ENCODE measurements around the gene CDCP1.

Gene CDCP1

DNA sequence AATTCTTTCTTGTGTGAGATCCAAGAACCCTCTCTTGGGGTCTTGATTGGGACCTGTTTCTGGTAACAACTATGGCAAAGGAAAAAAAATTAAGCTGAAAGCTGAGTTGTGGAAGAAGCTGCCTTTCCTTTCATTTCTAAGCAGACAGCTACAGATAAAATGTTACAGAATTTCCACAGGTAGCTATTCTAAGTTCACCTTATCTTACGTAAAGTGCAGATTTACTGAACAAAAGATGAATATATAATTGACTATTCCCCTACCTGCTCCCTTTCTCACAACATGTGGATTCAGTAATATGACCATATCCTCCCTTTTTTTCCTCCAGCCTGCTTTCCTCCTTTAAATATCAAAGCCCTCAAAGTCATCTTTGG lies 83.5 kb downstream of the CDCP1 start:
- H3K36me3 ChIP-seq (ENCODE audit: low read length) = no peaks in the 10 kb centered on the region
- no peaks in the 10 kb centered on the region for H4K20me1 ChIP-seq (ENCODE audit: low read depth, low read length)
- H3K79me2 ChIP-seq (ENCODE audit: insufficient read depth, low read length) = no peaks in the 10 kb centered on the region
- no peak overlapping the region for H3K27ac ChIP-seq (ENCODE audit: low read depth, low read length)
- no peaks in the 10 kb centered on the region for H3F3A ChIP-seq (ENCODE audit: insufficient read depth)
- H3K4me2 ChIP-seq (ENCODE audit: low read depth, low read length, poor library complexity, severe bottlenecking) = no peak overlapping the region
- no peaks in the 10 kb centered on the region for H3K9me3 ChIP-seq (ENCODE audit: insufficient read depth, low read length)
- H3K9me2 ChIP-seq (replicated peaks; ENCODE audit: insufficient read depth, low read length) = no peaks in the 10 kb centered on the region
- no peak overlapping the region for H2AFZ ChIP-seq (ENCODE audit: low read depth, low read length, severe bottlenecking)
- H3K4me3 ChIP-seq (ENCODE audit: insufficient read depth, low read length, poor library complexity, severe bottlenecking) = no peak overlapping the region
- no peak overlapping the region for H3K9ac ChIP-seq (ENCODE audit: low read length)
- TF ChIP-seq EZH2phosphoT487 (conservative IDR thresholded peaks at IDR 0.05; ENCODE audit: low read length) (no peak), CTCF (IDR thresholded peaks at IDR 0.05; ENCODE audit: insufficient read depth, low read length, poor library complexity, severe bottlenecking) (no peak)
- H3K27me3 ChIP-seq (ENCODE audit: low read length) = no peaks in the 10 kb centered on the region

GRCh38 chr3:45060165-45060892 lies 85.8 kb downstream of the CDCP1 start:
- H2AFZ ChIP-seq (ENCODE audit: low read depth, low read length, severe bottlenecking) = no peak overlapping the region
- no peaks in the 10 kb centered on the region for H3K9me2 ChIP-seq (replicated peaks; ENCODE audit: insufficient read depth, low read length)
- no peak overlapping the region for H3K4me3 ChIP-seq (ENCODE audit: insufficient read depth, low read length, poor library complexity, severe bottlenecking)
- no peaks in the 10 kb centered on the region for H3K9me3 ChIP-seq (ENCODE audit: insufficient read depth, low read length)
- no peak overlapping the region for H3K27ac ChIP-seq (ENCODE audit: low read depth, low read length)
- no peaks in the 10 kb centered on the region for H3F3A ChIP-seq (ENCODE audit: insufficient read depth)
- TF ChIP-seq EZH2phosphoT487 (conservative IDR thresholded peaks at IDR 0.05; ENCODE audit: low read length) (no peak), CTCF (IDR thresholded peaks at IDR 0.05; ENCODE audit: insufficient read depth, low read length, poor library complexity, severe bottlenecking) (no peak)
- H3K79me2 ChIP-seq (ENCODE audit: insufficient read depth, low read length) = no peaks in the 10 kb centered on the region
- no peaks in the 10 kb centered on the region for H3K36me3 ChIP-seq (ENCODE audit: low read length)
- H3K4me2 ChIP-seq (ENCODE audit: low read depth, low read length, poor library complexity, severe bottlenecking) = no peak overlapping the region
- H3K27me3 ChIP-seq (ENCODE audit: low read length) = no peaks in the 10 kb centered on the region
- no peaks in the 10 kb centered on the region for H4K20me1 ChIP-seq (ENCODE audit: low read depth, low read length)
- H3K9ac ChIP-seq (ENCODE audit: low read length) = no peak overlapping the region

DNA sequence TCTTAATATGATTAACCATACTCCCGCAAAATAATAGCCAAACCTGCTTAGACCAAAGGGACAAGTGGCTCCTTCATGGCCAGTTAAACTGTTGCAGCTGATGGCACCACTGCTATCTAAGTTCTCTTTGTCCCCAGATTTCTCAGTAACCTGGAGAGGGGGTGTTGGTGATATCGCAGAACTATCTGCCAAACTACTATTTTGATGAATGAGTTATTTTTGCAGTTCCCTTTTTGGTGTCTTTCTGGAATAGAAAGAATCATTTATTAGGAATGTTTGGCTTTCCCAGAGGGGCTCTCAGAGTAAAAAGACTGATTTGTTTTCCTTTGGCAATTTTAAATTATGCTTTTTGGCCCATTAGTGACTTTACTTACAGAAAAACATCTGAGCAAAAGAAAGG lies 87.0 kb downstream of the CDCP1 start:
- no peaks in the 10 kb centered on the region for H3K27me3 ChIP-seq (ENCODE audit: low read length)
- H3K9me3 ChIP-seq (ENCODE audit: insufficient read depth, low read length) = no peaks in the 10 kb centered on the region
- no peaks in the 10 kb centered on the region for H3K9me2 ChIP-seq (replicated peaks; ENCODE audit: insufficient read depth, low read length)
- no peak overlapping the region for H3K9ac ChIP-seq (ENCODE audit: low read length)
- H3K36me3 ChIP-seq (ENCODE audit: low read length) = no peaks in the 10 kb centered on the region
- TF ChIP-seq EZH2phosphoT487 (conservative IDR thresholded peaks at IDR 0.05; ENCODE audit: low read length) (no peak), CTCF (IDR thresholded peaks at IDR 0.05; ENCODE audit: insufficient read depth, low read length, poor library complexity, severe bottlenecking) (no peak)
- no peaks in the 10 kb centered on the region for H4K20me1 ChIP-seq (ENCODE audit: low read depth, low read length)
- H3K4me2 ChIP-seq (ENCODE audit: low read depth, low read length, poor library complexity, severe bottlenecking) = no peak overlapping the region
- no peaks in the 10 kb centered on the region for H3F3A ChIP-seq (ENCODE audit: insufficient read depth)
- H3K4me3 ChIP-seq (ENCODE audit: insufficient read depth, low read length, poor library complexity, severe bottlenecking) = no peak overlapping the region
- no peak overlapping the region for H2AFZ ChIP-seq (ENCODE audit: low read depth, low read length, severe bottlenecking)
- no peak overlapping the region for H3K27ac ChIP-seq (ENCODE audit: low read depth, low read length)
- no peaks in the 10 kb centered on the region for H3K79me2 ChIP-seq (ENCODE audit: insufficient read depth, low read length)
